AG04450 (cell line): ENCODE results near the gene STIM1. TPM values are rescaled to one million over a fixed set of nuclear protein-coding genes. Genes with fewer than 3 reads are reported as not detected.
A peak's percentile ranks its signal among the peaks of the same experiment; 100 is the strongest.

ENCODE experiments used
- CTCF ChIA-PET: fragments of 300-600, 350-600 bp; formaldehyde crosslinking; extraction: SDS; loops from one replicate; lab custom pipeline; 2022; ENCODE audit warnings: antibody characterized with exemption, inconsistent platforms; lab: Charles Lee
- POLR2A ChIA-PET: fragments of 350-600 bp; formaldehyde crosslinking; extraction: SDS; loops from one replicate; lab custom pipeline; 2021; ENCODE audit warnings: antibody characterized with exemption, inconsistent platforms; lab: Yijun Ruan, JAX
- DNase-seq: peaks from one replicate; pipeline ENCODE4 v3.0.0-alpha.2; 2011; ENCODE audit warnings: low read depth, low spot score
- H3K27ac ChIP-seq: one replicate; pipeline ENCODE4 v1.5.1; 2012; ENCODE audit warnings: low read depth, low read length, control low read depth
- H3K27me3 ChIP-seq: one replicate; pipeline ENCODE4 v1.6.0; 2012; ENCODE audit warnings: low read length; ENCODE audit not compliant: control insufficient read depth, insufficient read depth
- H3K4me3 ChIP-seq: 2 replicates; pipeline ENCODE4 v1.5.1; 2011; ENCODE audit warnings: mild to moderate bottlenecking, low read depth, low read length, control low read depth
- H3K9me3 ChIP-seq: 2 replicates; pipeline ENCODE4 v1.5.1; 2012; ENCODE audit warnings: low read length; ENCODE audit not compliant: control insufficient read depth, insufficient read depth
- CTCF ChIP-seq: IDR thresholded peaks from 2 replicates; pipeline ENCODE4 v1.5.1; 2011; ENCODE audit warnings: low read depth, low read length, control low read depth, inconsistent platforms
- polyA plus RNA-seq: library from polyadenylated mRNA; depleted of rRNA; stranded (reverse); fragments of >200 nt; gene quantifications from 2 replicates; pipeline ENCODE4 v1.2.3, GENCODE V29; 2011

Gene STIM1
- polyA plus RNA-seq, 1 experiment: 23.4 TPM

GRCh38 chr11:3932698-3933097 is 77.2 kb downstream of the STIM1 start:
- CTCF ChIA-PET: interaction anchor here (0.8 to 1.4 kb wide), 2 partner anchors 91 to 141 kb away, joined by 3 to 4 read pairs; no protein-coding TSS in a partner anchor

GRCh38 chr11:3933165-3933628 is 77.7 kb downstream of the STIM1 start:
- no peak overlapping the region for H3K4me3 ChIP-seq
- TF ChIP-seq CTCF: no peak
- DNase-seq: no peak
- no peak overlapping the region for H3K27ac ChIP-seq
- ChIA-PET CTCF (interaction anchor here (0.8 to 1.4 kb wide), 2 partner anchors 92 to 141 kb away, joined by 3 to 4 read pairs; no protein-coding TSS in a partner anchor), POLR2A (no interaction called here)
- H3K27me3 ChIP-seq: no peaks in the 10 kb centered on the region
- no peaks in the 10 kb centered on the region for H3K9me3 ChIP-seq

More at GRCh38 chr11:3932698-3933097, 77.2 kb downstream of the STIM1 start:
- POLR2A ChIA-PET: no interaction called here
- Histone ChIP-seq H3K27me3 (no peaks in the 10 kb centered on the region), H3K9me3 (no peaks in the 10 kb centered on the region), H3K27ac (no peak overlapping the region), H3K4me3 (no peak overlapping the region)
- DNase-seq: no peak
- TF ChIP-seq CTCF: no peak

- POLR2A ChIA-PET: no interaction called here
- no peak overlapping the region for H3K4me3 ChIP-seq
- H3K27me3 ChIP-seq: no peaks in the 10 kb centered on the region
- CTCF ChIA-PET: no interaction called here
- H3K9me3 ChIP-seq: no peaks in the 10 kb centered on the region
- no peak for TF ChIP-seq CTCF
- DNase-seq: no peak
- H3K27ac ChIP-seq: no peak overlapping the region
Observed at GRCh38 chr11:3934658-3935057, 79.2 kb downstream of the STIM1 start.

- POLR2A ChIA-PET: no interaction called here
- no peaks in the 10 kb centered on the region for H3K9me3 ChIP-seq
- no peak overlapping the region for H3K27ac ChIP-seq
- H3K27me3 ChIP-seq: no peaks in the 10 kb centered on the region
- DNase-seq: no peak
- no peak overlapping the region for H3K4me3 ChIP-seq
- no peak for TF ChIP-seq CTCF
- CTCF ChIA-PET: interaction anchor here (3.8 kb wide), 1 partner anchor 137 kb away, joined by 13 read pairs; no protein-coding TSS in a partner anchor
Observed at GRCh38 chr11:3936517-3936916, 81.1 kb downstream of the STIM1 start.

GRCh38 chr11:3939211-3939610 is 83.7 kb downstream of the STIM1 start:
- no peak for TF ChIP-seq CTCF
- Histone ChIP-seq H3K27me3 (no peaks in the 10 kb centered on the region), H3K4me3 (no peak overlapping the region), H3K27ac (no peak overlapping the region), H3K9me3 (no peaks in the 10 kb centered on the region)
- CTCF ChIA-PET: interaction anchor here (1.2 to 3.8 kb wide), 5 partner anchors 84 to 134 kb away, joined by 3 to 15 read pairs (median 7); partner anchors contain the start of gene STIM1
- DNase-seq: peak; percentile 84
- POLR2A ChIA-PET: interaction anchor here (1.3 kb wide), 1 partner anchor 84 kb away, joined by 4 read pairs; the partner anchor contains the start of gene STIM1
